ENCODE results near the gene SPG11. TPM values are rescaled to one million over a fixed set of nuclear protein-coding genes. Genes with fewer than 3 reads are reported as not detected.
A peak's percentile ranks its signal among the peaks of the same experiment; 100 is the strongest.

Gene SPG11
- total and polyA plus RNA-seq, 2 donors (not counting 1 experiment from before 2014, with no cell fraction given), result 134 to 219 TPM

DNA sequence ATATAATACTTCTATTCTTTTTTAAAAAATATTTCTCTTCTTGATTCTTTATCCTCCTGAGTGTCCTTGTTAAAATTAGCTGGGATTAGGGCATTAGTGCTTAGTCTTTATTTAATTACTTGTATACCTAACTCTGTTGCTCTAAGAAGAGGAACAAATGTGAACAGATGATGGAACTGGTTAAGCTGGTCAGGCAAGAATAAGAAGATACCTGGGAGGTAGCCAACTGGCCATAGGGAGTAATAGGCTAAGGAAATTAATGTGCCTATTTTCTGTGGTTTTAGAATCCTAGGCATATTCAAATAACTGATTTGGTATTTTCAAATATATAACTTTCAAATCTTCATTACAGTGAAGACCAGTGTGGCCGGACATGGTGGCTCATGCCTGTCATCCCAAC lies 72.1 kb downstream of the SPG11 start:
- H3K27ac ChIP-seq (ENCODE audit: low read length in 2 of 2), result no peak overlapping the region
- TF ChIP-seq EZH2 (IDR thresholded peaks at IDR 0.05; ENCODE audit: borderline replicate concordance, insufficient read depth, low read depth, low read length, poor library complexity, severe bottlenecking), result no peak
- TF ChIP-seq, protein P1, sequence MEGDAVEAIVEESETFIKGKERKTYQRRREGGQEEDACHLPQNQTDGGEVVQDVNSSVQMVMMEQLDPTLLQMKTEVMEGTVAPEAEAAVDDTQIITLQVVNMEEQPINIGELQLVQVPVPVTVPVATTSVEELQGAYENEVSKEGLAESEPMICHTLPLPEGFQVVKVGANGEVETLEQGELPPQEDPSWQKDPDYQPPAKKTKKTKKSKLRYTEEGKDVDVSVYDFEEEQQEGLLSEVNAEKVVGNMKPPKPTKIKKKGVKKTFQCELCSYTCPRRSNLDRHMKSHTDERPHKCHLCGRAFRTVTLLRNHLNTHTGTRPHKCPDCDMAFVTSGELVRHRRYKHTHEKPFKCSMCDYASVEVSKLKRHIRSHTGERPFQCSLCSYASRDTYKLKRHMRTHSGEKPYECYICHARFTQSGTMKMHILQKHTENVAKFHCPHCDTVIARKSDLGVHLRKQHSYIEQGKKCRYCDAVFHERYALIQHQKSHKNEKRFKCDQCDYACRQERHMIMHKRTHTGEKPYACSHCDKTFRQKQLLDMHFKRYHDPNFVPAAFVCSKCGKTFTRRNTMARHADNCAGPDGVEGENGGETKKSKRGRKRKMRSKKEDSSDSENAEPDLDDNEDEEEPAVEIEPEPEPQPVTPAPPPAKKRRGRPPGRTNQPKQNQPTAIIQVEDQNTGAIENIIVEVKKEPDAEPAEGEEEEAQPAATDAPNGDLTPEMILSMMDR (IDR thresholded peaks at IDR 0.05), result no peak
- no peak overlapping the region for H3K4me2 ChIP-seq (replicated peaks; ENCODE audit: low read depth, low read length, poor library complexity, severe bottlenecking)
- 100% methylated on average over 1 of the region's 1 CpG for WGBS (ENCODE audit: insufficient coverage)
- H3K9ac ChIP-seq (ENCODE audit: low read length), result no peak overlapping the region
- H3K27me3 ChIP-seq (replicated peaks in 1 of 4; ENCODE audit: control extremely low read depth in 1 of 4, control insufficient read depth in 3 of 4, insufficient read depth in 4 of 4, low read length in 3 of 4), result no peaks in the 10 kb centered on the region
- no peaks in the 10 kb centered on the region for H3K9me3 Mint-ChIP-seq (ENCODE audit: insufficient read depth)
- peaks cover 30 to 81% of the 10 kb centered on the region in 2 experiments for H3K36me3 ChIP-seq (replicated peaks in 1 of 2; ENCODE audit: control extremely low read depth in 1 of 2, control insufficient read depth in 1 of 2, extremely low read depth in 1 of 2, insufficient read depth in 2 of 2, low read length in 1 of 2)
- no peaks in the 10 kb centered on the region for H3K27me3 Mint-ChIP-seq
- ChIA-PET CTCF (interaction anchor here (1.7 to 3.0 kb wide), 2 partner anchors 72 to 146 kb away, joined by 4 to 42 read pairs; partner anchors contain the start of genes SPG11 and TRIM69), POLR2A (interaction anchor here (0.6 kb wide), 1 partner anchor 146 kb away, joined by 3 read pairs; no protein-coding TSS in a partner anchor)
- intact Hi-C loops (cut with micrococcal nuclease), result no loop called here
- H3K4me3 Mint-ChIP-seq, result no peak overlapping the region
- no peak overlapping the region for H3K4me3 ChIP-seq (ENCODE audit: control extremely low read depth in 1 of 5, extremely low read depth in 1 of 5, insufficient read depth in 1 of 5, low read depth in 2 of 5, low read length in 4 of 5)
- no peak overlapping the region for H2AFZ ChIP-seq (ENCODE audit: insufficient read depth, low read depth, low read length, poor library complexity, severe bottlenecking)
- peaks cover 10% of the 10 kb centered on the region for H3K4me1 Mint-ChIP-seq
- ATAC-seq (ENCODE audit: low read depth) (no peak), DNase-seq (no peak)
- no peaks in the 10 kb centered on the region for H3K9me3 ChIP-seq (ENCODE audit: control extremely low read depth in 1 of 3, control insufficient read depth in 2 of 3, insufficient read depth in 1 of 3, low read length in 2 of 3)
- H3K27ac Mint-ChIP-seq, result no peak overlapping the region
- H4K20me1 ChIP-seq (ENCODE audit: control insufficient read depth, insufficient read depth, low read length, poor library complexity, severe bottlenecking), result no peaks in the 10 kb centered on the region
- no peaks in the 10 kb centered on the region for H3K79me2 ChIP-seq (ENCODE audit: control insufficient read depth, insufficient read depth, low read length)
- peaks cover 5 to 8% of the 10 kb centered on the region in 2 donors for H3K4me1 ChIP-seq (ENCODE audit: control insufficient read depth in 2 of 2, insufficient read depth in 2 of 2, low read length in 2 of 2)

DNA sequence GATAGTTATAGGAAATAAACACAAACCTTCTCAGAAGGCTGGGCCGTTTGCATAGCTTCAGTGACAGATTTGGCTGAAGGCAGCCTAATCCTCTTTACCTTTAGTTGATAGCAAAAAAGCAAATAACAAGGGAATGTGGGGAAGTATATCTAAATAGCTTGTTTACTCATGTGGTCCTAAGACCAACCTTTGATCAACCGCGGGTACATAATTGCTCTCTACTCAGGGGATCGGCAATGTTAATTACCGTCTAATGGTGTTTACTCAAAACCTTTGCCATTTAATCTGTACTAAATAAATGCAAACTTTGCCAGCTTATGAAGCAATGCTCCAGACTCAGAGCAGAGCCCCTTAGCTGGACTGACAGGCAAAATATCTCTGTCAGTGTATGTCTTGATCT lies 74.9 kb downstream of the SPG11 start:
- CTCF ChIA-PET, result interaction anchor here (1.0 to 3.5 kb wide), 9 partner anchors 10 to 150 kb away, joined by 3 to 33 read pairs (median 4); partner anchors contain the start of genes SPG11 and TRIM69
- TF ChIP-seq EZH2 (IDR thresholded peaks at IDR 0.05; ENCODE audit: borderline replicate concordance, insufficient read depth, low read depth, low read length, poor library complexity, severe bottlenecking), result no peak
- TF ChIP-seq, protein P1 (IDR thresholded peaks at IDR 0.05), result no peak

More for the DNA sequence above, 74.9 kb downstream of the SPG11 start:
- DNase-seq (no peak), ATAC-seq (ENCODE audit: low read depth) (no peak)
- Histone ChIP-seq H3K4me3 (ENCODE audit: control extremely low read depth in 1 of 5, extremely low read depth in 1 of 5, insufficient read depth in 1 of 5, low read depth in 2 of 5, low read length in 4 of 5) (no peak overlapping the region), H3K4me2 (replicated peaks; ENCODE audit: low read depth, low read length, poor library complexity, severe bottlenecking) (no peak overlapping the region), H3K27ac (ENCODE audit: low read length in 2 of 2) (peak overlapping the region in 1 of 2 donors; percentile 17), H3K9ac (ENCODE audit: low read length) (no peak overlapping the region), H3K4me1 (ENCODE audit: control insufficient read depth in 2 of 2, insufficient read depth in 2 of 2, low read length in 2 of 2) (peaks cover 4 to 5% of the 10 kb centered on the region in 2 donors), H4K20me1 (ENCODE audit: control insufficient read depth, insufficient read depth, low read length, poor library complexity, severe bottlenecking) (no peaks in the 10 kb centered on the region), H2AFZ (ENCODE audit: insufficient read depth, low read depth, low read length, poor library complexity, severe bottlenecking) (no peak overlapping the region), H3K27me3 (replicated peaks in 1 of 4; ENCODE audit: control extremely low read depth in 1 of 4, control insufficient read depth in 3 of 4, insufficient read depth in 4 of 4, low read length in 3 of 4) (no peaks in the 10 kb centered on the region), H3K9me3 (ENCODE audit: control extremely low read depth in 1 of 3, control insufficient read depth in 2 of 3, insufficient read depth in 1 of 3, low read length in 2 of 3) (no peaks in the 10 kb centered on the region), H3K36me3 (replicated peaks in 1 of 2; ENCODE audit: control extremely low read depth in 1 of 2, control insufficient read depth in 1 of 2, extremely low read depth in 1 of 2, insufficient read depth in 2 of 2, low read length in 1 of 2) (peaks cover 40 to 77% of the 10 kb centered on the region in 2 experiments), H3K79me2 (ENCODE audit: control insufficient read depth, insufficient read depth, low read length) (no peaks in the 10 kb centered on the region)
- Mint-ChIP-seq H3K9me3 (ENCODE audit: insufficient read depth) (no peaks in the 10 kb centered on the region), H3K27ac (no peak overlapping the region), H3K27me3 (no peaks in the 10 kb centered on the region), H3K4me1 (peaks cover 7% of the 10 kb centered on the region), H3K4me3 (no peak overlapping the region)
- POLR2A ChIA-PET, result no interaction called here
- intact Hi-C loops (cut with micrococcal nuclease), result loop anchor here (10.0 kb wide), 1 partner anchor 336 kb away; no protein-coding TSS in a partner anchor
- 100% methylated on average over 4 of the region's 5 CpGs for WGBS (ENCODE audit: insufficient coverage)
